Neural progenitor cell (in vitro differentiated cells): ENCODE measurements around the gene FOXE1. TPM values are rescaled to one million over a fixed set of nuclear protein-coding genes. Genes with fewer than 3 reads are reported as not detected.

Experiments
- DNase-seq: peaks from one replicate; pipeline ENCODE4 v3.0.0-alpha.2; 2016; ENCODE audit warnings: low spot score
- H2AFZ ChIP-seq: fragments of 200-600 bp; sonication (generic); replicated peaks from 2 replicates; pipeline ENCODE4 v1.6.1; 2016; ENCODE audit warnings: antibody characterized with exemption
- H3F3A ChIP-seq: fragments of 200-600 bp; sonication (generic); 2 replicates; pipeline ENCODE4 v1.6.1; 2016; ENCODE audit warnings: antibody characterized with exemption, low read depth
- H3K27ac ChIP-seq: fragments of 200-600 bp; sonication (generic); 2 replicates; pipeline ENCODE4 v1.5.1; 2016; ENCODE audit warnings: mild to moderate bottlenecking
- H3K27me3 ChIP-seq: fragments of 200-600 bp; sonication (generic); 2 replicates; pipeline ENCODE4 v1.6.1; 2016; ENCODE audit warnings: mild to moderate bottlenecking, moderate library complexity
- H3K36me3 ChIP-seq: fragments of 200-600 bp; sonication (generic); 2 replicates; pipeline ENCODE4 v1.5.1; 2016
- H3K4me1 ChIP-seq: fragments of 200-600 bp; sonication (generic); 2 replicates; pipeline ENCODE4 v1.6.1; 2016; ENCODE audit warnings: mixed run types
- H3K4me2 ChIP-seq: fragments of 200-600 bp; sonication (generic); 2 replicates; pipeline ENCODE4 v1.6.1; 2016
- H3K4me3 ChIP-seq: fragments of 200-600 bp; sonication (generic); 2 replicates; pipeline ENCODE4 v1.5.1; 2016
- H3K79me2 ChIP-seq: fragments of 200-600 bp; sonication (generic); 2 replicates; pipeline ENCODE4 v1.6.1; 2016; ENCODE audit warnings: low read depth
- H3K9ac ChIP-seq: fragments of 200-600 bp; sonication (generic); 2 replicates; pipeline ENCODE4 v1.6.1; 2016
- H3K9me3 ChIP-seq: fragments of 200-600 bp; sonication (generic); 2 replicates; pipeline ENCODE4 v1.5.1; 2016; ENCODE audit warnings: low read depth
- H4K20me1 ChIP-seq: fragments of 200-600 bp; sonication (generic); 2 replicates; pipeline ENCODE4 v1.6.1; 2016; ENCODE audit warnings: low read depth
- H3K27ac Mint-ChIP-seq: 3 replicates; pipeline ENCODE4 v1.8.0; 2021; ENCODE audit warnings: mixed read lengths
- H3K27me3 Mint-ChIP-seq: 2 replicates; pipeline ENCODE4 v1.8.0; 2022; ENCODE audit warnings: low read depth, mild to moderate bottlenecking, inconsistent platforms, moderate library complexity, mixed read lengths; ENCODE audit not compliant: insufficient read depth
- H3K36me3 Mint-ChIP-seq: 3 replicates; pipeline ENCODE4 v1.8.0; 2021; ENCODE audit warnings: mixed read lengths
- H3K4me1 Mint-ChIP-seq: 3 replicates; pipeline ENCODE4 v1.8.0; 2021; ENCODE audit warnings: mixed read lengths
- H3K4me3 Mint-ChIP-seq: 3 replicates; pipeline ENCODE4 v1.8.0; 2021; ENCODE audit warnings: mild to moderate bottlenecking, moderate library complexity, mixed read lengths
- H3K9me3 Mint-ChIP-seq: 3 replicates; pipeline ENCODE4 v1.8.0; 2020; ENCODE audit warnings: mixed read lengths
- CTCF ChIP-seq: fragments of 200-600 bp; sonication (generic); IDR thresholded peaks from 2 replicates; pipeline ENCODE4 v1.5.1; 2017; ENCODE audit warnings: antibody characterized with exemption, mild to moderate bottlenecking
- EZH2 ChIP-seq: fragments of 200-600 bp; sonication (generic); IDR thresholded peaks from 2 replicates; pipeline ENCODE4 v1.6.1; 2017; ENCODE audit warnings: antibody characterized with exemption, mild to moderate bottlenecking, moderate library complexity
- EZH2phosphoT487 ChIP-seq: fragments of 200-600 bp; sonication (generic); IDR thresholded peaks from 2 replicates; pipeline ENCODE4 v1.6.1; 2017; ENCODE audit warnings: antibody characterized with exemption
- total RNA-seq: library from RNA; depleted of rRNA; stranded (reverse); fragments of >200 nt; gene quantifications from 2 replicates; pipeline ENCODE4 v1.2.3, GENCODE V29; 2015; ENCODE audit warnings: low replicate concordance

The FOXE1 gene
- total RNA-seq, 1 donor from 2014 or later: not detected

GRCh38 chr9:97864396-97864795, 11.4 kb downstream of the FOXE1 start:
- H3K36me3 ChIP-seq: no peaks in the 10 kb centered on the region
- no peak overlapping the region for H3K4me3 ChIP-seq
- DNase-seq: no peak
- H3K9me3 ChIP-seq: peaks cover 10% of the 10 kb centered on the region
- H3F3A ChIP-seq: no peaks in the 10 kb centered on the region
- H3K4me3 Mint-ChIP-seq: no peak overlapping the region
- H4K20me1 ChIP-seq: peaks cover 6% of the 10 kb centered on the region
- no peak overlapping the region for H3K27ac ChIP-seq
- no peaks in the 10 kb centered on the region for H3K79me2 ChIP-seq
- H2AFZ ChIP-seq: no peak overlapping the region
- TF ChIP-seq EZH2phosphoT487: no peak
- TF ChIP-seq EZH2: no peak
- no peak for TF ChIP-seq CTCF
- H3K9me3 Mint-ChIP-seq: peaks cover 30% of the 10 kb centered on the region
- H3K27ac Mint-ChIP-seq: no peak overlapping the region
- H3K27me3 ChIP-seq: peaks cover 65% of the 10 kb centered on the region
- H3K27me3 Mint-ChIP-seq: peaks cover 37% of the 10 kb centered on the region
- peaks cover 5% of the 10 kb centered on the region for H3K4me1 Mint-ChIP-seq
- no peaks in the 10 kb centered on the region for H3K4me1 ChIP-seq
- H3K4me2 ChIP-seq: no peak overlapping the region
- H3K36me3 Mint-ChIP-seq: no peaks in the 10 kb centered on the region
- H3K9ac ChIP-seq: no peak overlapping the region

- Mint-ChIP-seq H3K9me3 (peaks cover 26% of the 10 kb centered on the region), H3K4me1 (peaks cover 5% of the 10 kb centered on the region), H3K36me3 (no peaks in the 10 kb centered on the region), H3K27me3 (peaks cover 21% of the 10 kb centered on the region), H3K4me3 (no peak overlapping the region), H3K27ac (no peak overlapping the region)
- Histone ChIP-seq H3K9ac (no peak overlapping the region), H3F3A (no peaks in the 10 kb centered on the region), H3K79me2 (no peaks in the 10 kb centered on the region), H3K4me3 (no peak overlapping the region), H3K9me3 (peaks cover 10% of the 10 kb centered on the region), H3K4me1 (no peaks in the 10 kb centered on the region), H3K27me3 (peaks cover 46% of the 10 kb centered on the region), H3K36me3 (no peaks in the 10 kb centered on the region), H3K27ac (no peak overlapping the region), H4K20me1 (no peaks in the 10 kb centered on the region), H2AFZ (no peak overlapping the region), H3K4me2 (no peak overlapping the region)
- DNase-seq: no peak
- no peak for TF ChIP-seq CTCF
- no peak for TF ChIP-seq EZH2phosphoT487
- TF ChIP-seq EZH2: no peak
These were observed 13.3 kb downstream of the FOXE1 start for GRCh38 chr9:97866300-97866699.

GRCh38 chr9:97866848-97867247, 13.8 kb downstream of the FOXE1 start:
- no peak overlapping the region for H3K27ac ChIP-seq
- no peaks in the 10 kb centered on the region for H4K20me1 ChIP-seq
- H3K9ac ChIP-seq: no peak overlapping the region
- peaks cover 16% of the 10 kb centered on the region for H3K27me3 Mint-ChIP-seq
- no peak overlapping the region for H2AFZ ChIP-seq
- no peak overlapping the region for H3K4me2 ChIP-seq
- no peaks in the 10 kb centered on the region for H3K4me1 ChIP-seq
- H3K27me3 ChIP-seq: peaks cover 41% of the 10 kb centered on the region
- H3K27ac Mint-ChIP-seq: no peak overlapping the region
- no peaks in the 10 kb centered on the region for H3F3A ChIP-seq
- no peaks in the 10 kb centered on the region for H3K79me2 ChIP-seq
- no peak for TF ChIP-seq EZH2
- TF ChIP-seq EZH2phosphoT487: no peak
- TF ChIP-seq CTCF: no peak
- no peak for DNase-seq
- H3K36me3 ChIP-seq: no peaks in the 10 kb centered on the region
- H3K4me3 ChIP-seq: no peak overlapping the region
- H3K4me3 Mint-ChIP-seq: no peak overlapping the region
- H3K9me3 ChIP-seq: peaks cover 10% of the 10 kb centered on the region
- H3K9me3 Mint-ChIP-seq: peaks cover 26% of the 10 kb centered on the region
- peaks cover 5% of the 10 kb centered on the region for H3K4me1 Mint-ChIP-seq
- H3K36me3 Mint-ChIP-seq: no peaks in the 10 kb centered on the region
